HL-60/S4 treated with retinoic acid at 250 ng/mL for 4 days and 3 days (cell line): Measurements from ENCODE around the gene TNS3.

Source experiments
- in situ Hi-C: fragments of 300-500 bp; cut with MboI; formaldehyde crosslinking; loops from 2 replicates; pipeline ENCODE4 v1.7.0; 2022; ENCODE audit warnings: low sequenced_read_pairs

Gene TNS3

GRCh38 chr7:47414342-47415317, 167.3 kb downstream of the TNS3 start:
- in situ Hi-C loops = no loop called here

GRCh38 chr7:47413526-47414341, 168.2 kb downstream of the TNS3 start:
- in situ Hi-C loops = no loop called here

GRCh38 chr7:47411901-47412300, 170.0 kb downstream of the TNS3 start:
- in situ Hi-C loops = no loop called here

GRCh38 chr7:47411281-47411869, 170.5 kb downstream of the TNS3 start:
- in situ Hi-C loops = no loop called here

- in situ Hi-C loops = no loop called here
These were observed 173.2 kb downstream of the TNS3 start for GRCh38 chr7:47408675-47409074.

GRCh38 chr7:47407821-47408674, 173.9 kb downstream of the TNS3 start:
- in situ Hi-C loops = no loop called here

- in situ Hi-C loops = no loop called here
These were observed 174.8 kb downstream of the TNS3 start for GRCh38 chr7:47407136-47407535.

- in situ Hi-C loops = no loop called here
These were observed 175.1 kb downstream of the TNS3 start for GRCh38 chr7:47406801-47407129.

GRCh38 chr7:47405921-47406800, 175.8 kb downstream of the TNS3 start:
- in situ Hi-C loops = no loop called here

- in situ Hi-C loops = no loop called here
These were observed 176.5 kb downstream of the TNS3 start for GRCh38 chr7:47405286-47405904.

- in situ Hi-C loops = no loop called here
These were observed 177.9 kb downstream of the TNS3 start for GRCh38 chr7:47404010-47404409.

GRCh38 chr7:47402941-47403866, 178.7 kb downstream of the TNS3 start:
- in situ Hi-C loops = no loop called here

GRCh38 chr7:47401611-47402570, 180.0 kb downstream of the TNS3 start:
- in situ Hi-C loops = no loop called here

GRCh38 chr7:47400741-47401206, 181.1 kb downstream of the TNS3 start:
- in situ Hi-C loops = no loop called here

- in situ Hi-C loops = no loop called here
These were observed 181.9 kb downstream of the TNS3 start for GRCh38 chr7:47400001-47400400.

GRCh38 chr7:47394751-47395252, 187.1 kb downstream of the TNS3 start:
- in situ Hi-C loops = no loop called here

GRCh38 chr7:47394216-47394615, 187.7 kb downstream of the TNS3 start:
- in situ Hi-C loops = no loop called here
